SH-SY5Y (cell line): ENCODE data around the gene ZNF491.

Experiments used
- GATA2 ChIP-seq: IDR thresholded peaks from 2 replicates; pipeline ENCODE4 v1.6.1; 2011; ENCODE audit warnings: mild to moderate bottlenecking, low read depth, low read length
- GATA3 ChIP-seq: IDR thresholded peaks from 2 replicates; pipeline ENCODE4 v1.6.1; 2011; ENCODE audit warnings: low read depth, mild to moderate bottlenecking, low read length, moderate library complexity

- no peak for TF ChIP-seq GATA2
- no peak for TF ChIP-seq GATA3
Measured at GRCh38 chr19:11756965-11757364, 41.4 kb upstream of the ZNF491 start.
